CD4-positive, CD25-positive, alpha-beta regulatory T cell (primary cell): ENCODE data around the gene C2CD4D. TPM values are rescaled to one million over a fixed set of nuclear protein-coding genes. Genes with fewer than 3 reads are reported as not detected.

Experiments
- ATAC-seq, 2 donors: fragments of 150-1000 bp; cut with Tn5 transposase; one replicate each; pipeline ENCODE4 v1.10.0; 2021; ENCODE audit warnings: low read depth in 2 of 2, moderate number of reproducible peaks in 2 of 2, moderate library complexity in 1 of 2
- DNase-seq, 3 donors: peaks; one replicate each; pipeline versions ENCODE4 v3.0.0 to v3.0.0-alpha.2; 2012 to 2022; ENCODE audit warnings: mixed read lengths in 1 of 3
- H3K27ac ChIP-seq: one replicate; pipeline ENCODE4 v1.7.0; 2013; ENCODE audit warnings: mild to moderate bottlenecking, low read length; ENCODE audit not compliant: insufficient read depth, poor library complexity, severe bottlenecking
- H3K27me3 ChIP-seq: one replicate; pipeline ENCODE4 v1.7.0; 2013; ENCODE audit warnings: low read length; ENCODE audit not compliant: control insufficient read depth, insufficient read depth
- H3K36me3 ChIP-seq: one replicate; pipeline ENCODE4 v1.7.0; 2013; ENCODE audit warnings: mild to moderate bottlenecking, low read length, moderate library complexity; ENCODE audit not compliant: control insufficient read depth, insufficient read depth
- H3K4me1 ChIP-seq: 2 replicates; pipeline ENCODE4 v1.7.0; 2013; ENCODE audit warnings: mild to moderate bottlenecking, low read length; ENCODE audit not compliant: insufficient read depth, control insufficient read depth, poor library complexity, severe bottlenecking
- H3K4me3 ChIP-seq: one replicate; pipeline ENCODE4 v1.7.0; 2013; ENCODE audit warnings: low read depth, mild to moderate bottlenecking, low read length, moderate library complexity
- H3K9me3 ChIP-seq, 2 experiments: 1 replicate in 1 of 2; 2 replicates in 1 of 2; pipeline ENCODE4 v1.7.0; 2013; ENCODE audit warnings: low read length in 2 of 2, mild to moderate bottlenecking in 1 of 2, moderate library complexity in 1 of 2; ENCODE audit not compliant: control insufficient read depth in 2 of 2
- H3K27ac Mint-ChIP-seq, 3 donors: one replicate each; pipeline ENCODE4 v1.8.0; 2020 to 2022; ENCODE audit warnings: mild to moderate bottlenecking in 3 of 3, mixed read lengths in 3 of 3, moderate library complexity in 2 of 3
- H3K27me3 Mint-ChIP-seq: one replicate; pipeline ENCODE4 v1.8.0; 2022; ENCODE audit warnings: mild to moderate bottlenecking, mixed read lengths
- H3K36me3 Mint-ChIP-seq: one replicate; pipeline ENCODE4 v1.8.0; 2020; ENCODE audit warnings: mixed read lengths
- H3K4me1 Mint-ChIP-seq, 4 donors: one replicate each; pipeline ENCODE4 v1.8.0; 2020 to 2022; ENCODE audit warnings: mixed read lengths in 4 of 4, mild to moderate bottlenecking in 1 of 4
- H3K4me3 Mint-ChIP-seq, 4 donors: one replicate each; pipeline ENCODE4 v1.8.0; 2020 to 2022; ENCODE audit warnings: mild to moderate bottlenecking in 4 of 4, mixed read lengths in 4 of 4, moderate library complexity in 3 of 4
- H3K9me3 Mint-ChIP-seq, 7 donors: one replicate each; pipeline ENCODE4 v1.8.0; 2020 to 2022; ENCODE audit warnings: mixed read lengths in 7 of 7, mild to moderate bottlenecking in 3 of 7, moderate library complexity in 2 of 7
- polyA plus RNA-seq, 4 donors: library from polyadenylated mRNA; unstranded; fragments of 300-500 nt; fragmentation: Illumina TruSeq; gene quantifications; one replicate each; pipeline ENCODE4 v1.2.3, GENCODE V29; 2021
- total RNA-seq: library from RNA; stranded (reverse); gene quantifications from one replicate; pipeline ENCODE4 v1.2.3, GENCODE V29; 2022

C2CD4D gene
- total and polyA plus RNA-seq, 5 donors from 2014 or later, result 0.94 to 4.0 (median 2.2) TPM

GRCh38 chr1:151832318-151832980 is 7.2 kb downstream of the C2CD4D start:
- H3K27ac ChIP-seq, result peak overlapping the region; percentile 44
- peaks cover 92% of the 10 kb centered on the region for H3K4me1 ChIP-seq
- no peaks in the 10 kb centered on the region for H3K27me3 ChIP-seq
- Mint-ChIP-seq H3K36me3 (no peaks in the 10 kb centered on the region), H3K4me1 (peaks cover 17 to 87% (median 47%) of the 10 kb centered on the region in 4 donors), H3K27ac (peak overlapping the region in 2 of 3 donors; percentile 62 to 82), H3K9me3 (no peaks in the 10 kb centered on the region), H3K4me3 (peak overlapping the region; percentile 49 to 80 (median 68)), H3K27me3 (no peaks in the 10 kb centered on the region)
- ATAC-seq, result no peak
- H3K4me3 ChIP-seq, result peak overlapping the region; percentile 32
- H3K9me3 ChIP-seq, result no peaks in the 10 kb centered on the region
- H3K36me3 ChIP-seq, result no peaks in the 10 kb centered on the region
- DNase-seq, result no peak

GRCh38 chr1:151831605-151832004 is 8.0 kb downstream of the C2CD4D start, which contains the start of gene RORC:
TSS of gene RORC (minus strand) at chr1:151831802. CDS start at chr1:151831764, 38 bp downstream.
- Histone ChIP-seq H3K27ac (peak within 1 kb of the TSS; percentile 65), H3K4me3 (peak within 1 kb of the TSS; percentile 26)
- ATAC-seq, result no peak

GRCh38 chr1:151831256-151831591 is 8.4 kb downstream of the C2CD4D start:
- peaks cover 12 to 83% (median 41%) of the 10 kb centered on the region in 4 donors for H3K4me1 Mint-ChIP-seq

More at GRCh38 chr1:151831605-151832004, 8.0 kb downstream of the C2CD4D start, which contains the start of gene RORC:
- no peaks in the 10 kb centered on the region for H3K27me3 ChIP-seq
- H3K4me1 ChIP-seq, result peaks cover 88% of the 10 kb centered on the region
- no peaks in the 10 kb centered on the region for H3K36me3 Mint-ChIP-seq
- H3K9me3 ChIP-seq, result no peaks in the 10 kb centered on the region
- H3K9me3 Mint-ChIP-seq, result no peaks in the 10 kb centered on the region
- H3K4me3 Mint-ChIP-seq, result peak within 1 kb of the TSS; percentile 74 to 83 (median 79)
- peak within 1 kb of the TSS; percentile 76 to 94 (median 82) for H3K27ac Mint-ChIP-seq
- H3K36me3 ChIP-seq, result no peaks in the 10 kb centered on the region
- H3K4me1 Mint-ChIP-seq, result peaks cover 16 to 83% (median 41%) of the 10 kb centered on the region in 4 donors
- no peak for DNase-seq
- H3K27me3 Mint-ChIP-seq, result no peaks in the 10 kb centered on the region

GRCh38 chr1:151830055-151830454 is 9.6 kb downstream of the C2CD4D start:
- Histone ChIP-seq H3K4me3 (no peak overlapping the region), H3K36me3 (no peaks in the 10 kb centered on the region), H3K27ac (peak overlapping the region; percentile 65), H3K4me1 (peaks cover 88% of the 10 kb centered on the region), H3K9me3 (no peaks in the 10 kb centered on the region), H3K27me3 (no peaks in the 10 kb centered on the region)
- Mint-ChIP-seq H3K27me3 (no peaks in the 10 kb centered on the region), H3K9me3 (no peaks in the 10 kb centered on the region), H3K4me1 (peaks cover 12 to 85% (median 36%) of the 10 kb centered on the region in 4 donors), H3K4me3 (peak overlapping the region; percentile 45 to 80 (median 66)), H3K27ac (peak overlapping the region; percentile 82 to 94 (median 90)), H3K36me3 (no peaks in the 10 kb centered on the region)
- ATAC-seq (no peak), DNase-seq (no peak)

More at GRCh38 chr1:151831256-151831591, 8.4 kb downstream of the C2CD4D start:
- peak overlapping the region; percentile 26 for H3K4me3 ChIP-seq
- H3K9me3 ChIP-seq, result no peaks in the 10 kb centered on the region
- peak overlapping the region; percentile 65 for H3K27ac ChIP-seq
- no peaks in the 10 kb centered on the region for H3K27me3 Mint-ChIP-seq
- peaks cover 88% of the 10 kb centered on the region for H3K4me1 ChIP-seq
- DNase-seq (no peak), ATAC-seq (no peak)
- H3K9me3 Mint-ChIP-seq, result no peaks in the 10 kb centered on the region
- peak overlapping the region; percentile 76 to 94 (median 82) for H3K27ac Mint-ChIP-seq
- H3K36me3 ChIP-seq, result no peaks in the 10 kb centered on the region
- peak overlapping the region; percentile 44 to 80 (median 76) for H3K4me3 Mint-ChIP-seq
- no peaks in the 10 kb centered on the region for H3K27me3 ChIP-seq
- no peaks in the 10 kb centered on the region for H3K36me3 Mint-ChIP-seq

DNA sequence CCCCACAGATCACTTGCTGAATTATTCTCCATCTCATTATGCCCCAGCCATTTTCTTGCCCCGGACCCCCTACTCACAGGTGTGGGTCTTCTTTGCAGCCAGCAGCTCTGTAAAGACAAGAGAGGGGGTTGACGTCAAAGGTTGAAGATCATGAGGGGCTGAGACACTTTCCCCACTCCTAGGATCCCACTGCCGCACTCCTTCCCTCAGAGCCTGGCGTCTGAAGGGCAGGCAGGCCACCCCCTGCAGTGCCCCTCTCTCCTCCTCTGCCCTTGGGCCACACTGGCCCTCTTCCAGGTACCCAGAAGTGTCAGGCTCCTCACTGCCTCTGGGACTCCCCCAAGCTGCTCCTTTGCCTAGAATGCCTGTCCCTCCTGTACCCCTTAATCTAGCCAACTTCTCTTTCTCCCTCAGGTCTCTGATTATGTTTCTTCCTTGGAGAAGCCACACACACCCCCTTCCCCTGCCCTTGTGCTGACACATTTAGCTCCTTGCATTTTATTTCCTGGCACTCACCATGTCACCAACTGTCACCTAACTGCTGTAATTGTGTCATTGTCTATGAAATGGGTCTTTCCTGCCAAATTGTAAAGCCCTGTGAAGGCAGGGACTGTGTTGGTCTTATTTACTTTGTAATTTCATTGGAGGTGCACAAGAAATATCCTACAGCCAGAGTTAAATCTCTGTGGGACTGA is 10.1 kb downstream of the C2CD4D start:
- H3K4me1 Mint-ChIP-seq, result peaks cover 12 to 79% (median 35%) of the 10 kb centered on the region in 4 donors
- Histone ChIP-seq H3K9me3 (no peaks in the 10 kb centered on the region), H3K27me3 (no peaks in the 10 kb centered on the region), H3K27ac (peak overlapping the region; percentile 65), H3K4me3 (peak overlapping the region; percentile 15), H3K4me1 (peaks cover 83% of the 10 kb centered on the region), H3K36me3 (no peaks in the 10 kb centered on the region)
- peak overlapping the region; percentile 45 to 80 (median 66) for H3K4me3 Mint-ChIP-seq
- peak overlapping the region; percentile 82 to 94 (median 90) for H3K27ac Mint-ChIP-seq
- H3K36me3 Mint-ChIP-seq, result no peaks in the 10 kb centered on the region
- H3K9me3 Mint-ChIP-seq, result no peaks in the 10 kb centered on the region
- no peaks in the 10 kb centered on the region for H3K27me3 Mint-ChIP-seq
- no peak for ATAC-seq
- peak in 1 of 3 donors; percentile 42 for DNase-seq

DNA sequence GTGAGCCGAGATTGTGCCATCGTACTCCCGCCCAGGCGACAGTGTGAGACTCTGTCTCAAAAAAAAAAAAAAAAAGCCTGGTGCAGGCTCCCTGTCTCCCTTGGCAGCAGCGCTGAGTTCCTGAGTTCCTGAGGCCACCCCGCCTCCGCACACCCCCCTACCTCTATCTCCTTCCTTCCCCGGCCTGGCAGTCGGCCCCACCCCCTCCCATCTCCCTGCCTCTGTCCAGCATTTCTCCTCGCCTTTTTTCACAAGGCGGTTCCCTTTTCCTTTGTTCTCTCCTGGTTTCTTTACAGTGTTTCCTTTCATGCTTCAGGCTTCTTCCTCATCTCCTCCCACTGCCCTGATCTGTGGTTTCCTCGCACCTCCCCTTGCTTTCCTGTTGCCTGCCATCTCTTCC is 10.7 kb downstream of the C2CD4D start:
- H3K4me1 ChIP-seq, result peaks cover 81% of the 10 kb centered on the region
- Mint-ChIP-seq H3K4me3 (peak overlapping the region; percentile 27 to 80 (median 62)), H3K4me1 (peaks cover 12 to 74% (median 34%) of the 10 kb centered on the region in 4 donors), H3K9me3 (no peaks in the 10 kb centered on the region), H3K27ac (peak overlapping the region; percentile 82 to 94 (median 82)), H3K36me3 (no peaks in the 10 kb centered on the region), H3K27me3 (no peaks in the 10 kb centered on the region)
- no peaks in the 10 kb centered on the region for H3K9me3 ChIP-seq
- DNase-seq, result no peak
- no peaks in the 10 kb centered on the region for H3K36me3 ChIP-seq
- no peak for ATAC-seq
- no peaks in the 10 kb centered on the region for H3K27me3 ChIP-seq
- peak overlapping the region; percentile 15 for H3K4me3 ChIP-seq
- H3K27ac ChIP-seq, result peak overlapping the region; percentile 65

GRCh38 chr1:151827853-151828252 is 11.8 kb downstream of the C2CD4D start:
- Histone ChIP-seq H3K36me3 (no peaks in the 10 kb centered on the region), H3K4me3 (peak overlapping the region; percentile 48), H3K4me1 (peaks cover 72% of the 10 kb centered on the region), H3K27me3 (no peaks in the 10 kb centered on the region), H3K27ac (peak overlapping the region; percentile 65), H3K9me3 (no peaks in the 10 kb centered on the region)
- H3K9me3 Mint-ChIP-seq, result no peaks in the 10 kb centered on the region
- peaks cover 7 to 69% (median 30%) of the 10 kb centered on the region in 4 donors for H3K4me1 Mint-ChIP-seq
- H3K27me3 Mint-ChIP-seq, result no peaks in the 10 kb centered on the region
- DNase-seq (no peak), ATAC-seq (no peak)
- H3K27ac Mint-ChIP-seq, result peak overlapping the region; percentile 56 to 94 (median 82)
- no peaks in the 10 kb centered on the region for H3K36me3 Mint-ChIP-seq
- H3K4me3 Mint-ChIP-seq, result peak overlapping the region; percentile 5 to 80 (median 72)
